Neural crest cell (in vitro differentiated cells): ENCODE data around the gene ONECUT1. TPM values are rescaled to one million over a fixed set of nuclear protein-coding genes. Genes with fewer than 3 reads are reported as not detected.
"Not testable (repeated sequence)": the region's sequence is repeated elsewhere in the genome, so short reads cannot be mapped to it uniquely, and the experiment has no call there.

Experiments used
- DNase-seq: peaks from one replicate; pipeline ENCODE4 v3.0.0; 2021; ENCODE audit warnings: low read depth, mixed read lengths, low spot score
- H3K27ac Mint-ChIP-seq: one replicate; pipeline ENCODE4 v1.8.0; 2021; ENCODE audit warnings: mild to moderate bottlenecking, mixed read lengths; ENCODE audit not compliant: unreplicated experiment
- H3K27me3 Mint-ChIP-seq: 2 replicates; pipeline ENCODE4 v1.8.0; 2021; ENCODE audit warnings: low read depth, mild to moderate bottlenecking, mixed read lengths
- H3K36me3 Mint-ChIP-seq: 2 replicates; pipeline ENCODE4 v1.8.0; 2021; ENCODE audit warnings: low read depth, mild to moderate bottlenecking, mixed read lengths
- H3K4me1 Mint-ChIP-seq: 2 replicates; pipeline ENCODE4 v1.8.0; 2021; ENCODE audit warnings: mixed read lengths
- H3K4me3 Mint-ChIP-seq: one replicate; pipeline ENCODE4 v1.8.0; 2021; ENCODE audit warnings: mild to moderate bottlenecking, mixed read lengths
- H3K9me3 Mint-ChIP-seq: 2 replicates; pipeline ENCODE4 v1.8.0; 2021; ENCODE audit warnings: mixed read lengths
- CTCF ChIP-seq: fragments of 200-600 bp; sonication (generic); conservative IDR thresholded peaks from 2 replicates; pipeline ENCODE4 v1.5.0; 2021; ENCODE audit warnings: antibody characterized with exemption, mild to moderate bottlenecking
- long read RNA-seq: library from polyadenylated mRNA; unstranded; transcript quantifications from one replicate; pipeline ENCODE4 v2.0.0, GENCODE V29; 2020
- total RNA-seq: library from RNA; stranded (reverse); gene quantifications from 2 replicates; pipeline ENCODE4 v1.2.1, GENCODE V29; 2021

ONECUT1 gene
- total RNA-seq = 36.5 and 41.6 TPM in 2 replicates
- long read RNA-seq, partial matches to known transcripts = 2 of 9 reads
- long read RNA-seq, other reads (novel, unspliced or antisense) = 3 of 9 reads

- H3K4me1 Mint-ChIP-seq = peaks cover 52% of the 10 kb centered on the region
- H3K27ac Mint-ChIP-seq = peak within 1 kb of the TSS; percentile 86
- H3K9me3 Mint-ChIP-seq = no peaks in the 10 kb centered on the region
- H3K4me3 Mint-ChIP-seq = peak within 1 kb of the TSS; percentile 90
- DNase-seq = peak; percentile 75
- no peak for TF ChIP-seq CTCF
- peaks cover 16% of the 10 kb centered on the region for H3K36me3 Mint-ChIP-seq
- peaks cover 40% of the 10 kb centered on the region for H3K27me3 Mint-ChIP-seq
These were observed at the start of gene ONECUT1 for GRCh38 chr15:52790169-52790708. TSS of gene ONECUT1 (minus strand) at chr15:52790336. CDS start at chr15:52789884, 452 bp downstream.

GRCh38 chr15:52834379-52834778 lies 44.2 kb upstream of the ONECUT1 start:
- H3K4me3 Mint-ChIP-seq = no peak overlapping the region
- H3K27me3 Mint-ChIP-seq = no peaks in the 10 kb centered on the region
- no peaks in the 10 kb centered on the region for H3K36me3 Mint-ChIP-seq
- peaks cover 2% of the 10 kb centered on the region for H3K9me3 Mint-ChIP-seq
- peak overlapping the region; percentile 14 for H3K27ac Mint-ChIP-seq
- peaks cover 9% of the 10 kb centered on the region for H3K4me1 Mint-ChIP-seq
- TF ChIP-seq CTCF = no peak
- no peak for DNase-seq

- not testable (repeated sequence) for H3K27me3 Mint-ChIP-seq, H3K4me3 Mint-ChIP-seq, H3K4me1 Mint-ChIP-seq, H3K36me3 Mint-ChIP-seq, H3K9me3 Mint-ChIP-seq, DNase-seq, H3K27ac Mint-ChIP-seq
These were observed 34.2 kb upstream of the ONECUT1 start for GRCh38 chr15:52824169-52824942.

GRCh38 chr15:52822475-52822874 lies 32.3 kb upstream of the ONECUT1 start:
- no peak for TF ChIP-seq CTCF
- Mint-ChIP-seq H3K4me3 (no peak overlapping the region), H3K36me3 (peaks cover 6% of the 10 kb centered on the region), H3K27ac (no peak overlapping the region), H3K27me3 (peaks cover 6% of the 10 kb centered on the region), H3K9me3 (peaks cover 2% of the 10 kb centered on the region), H3K4me1 (peaks cover 8% of the 10 kb centered on the region)
- DNase-seq = no peak

- H3K4me1 Mint-ChIP-seq = peaks cover 8% of the 10 kb centered on the region
- no peak overlapping the region for H3K27ac Mint-ChIP-seq
- no peak for DNase-seq
- no peak for TF ChIP-seq CTCF
- no peaks in the 10 kb centered on the region for H3K9me3 Mint-ChIP-seq
- H3K36me3 Mint-ChIP-seq = peaks cover 4% of the 10 kb centered on the region
- H3K27me3 Mint-ChIP-seq = peaks cover 3% of the 10 kb centered on the region
- H3K4me3 Mint-ChIP-seq = no peak overlapping the region
These were observed 29.1 kb upstream of the ONECUT1 start for GRCh38 chr15:52819253-52819652.

- H3K9me3 Mint-ChIP-seq, H3K27ac Mint-ChIP-seq, H3K27me3 Mint-ChIP-seq, H3K36me3 Mint-ChIP-seq, DNase-seq, H3K4me1 Mint-ChIP-seq, H3K4me3 Mint-ChIP-seq: not testable (repeated sequence)
These were observed 25.8 kb upstream of the ONECUT1 start for GRCh38 chr15:52815899-52816298.
